Fibroblast of the aortic adventitia (primary cell): ENCODE results near the gene PIGN. TPM values are rescaled to one million over a fixed set of nuclear protein-coding genes. Genes with fewer than 3 reads are reported as not detected.

Source experiments
- DNase-seq: peaks from one replicate; pipeline ENCODE4 v3.0.0-alpha.2; 2010; ENCODE audit warnings: low read depth
- H3K4me3 ChIP-seq: 2 replicates; pipeline ENCODE4 v1.5.1; 2011; ENCODE audit warnings: low read depth, mild to moderate bottlenecking, control low read depth, low read length, moderate library complexity
- total RNA-seq: library from RNA; depleted of rRNA; stranded (reverse); fragments of >200 nt; gene quantifications from 2 replicates; pipeline ENCODE4 v1.2.3, GENCODE V29; 2012; ENCODE audit warnings: low replicate concordance
- TF ChIP-seq, protein P1 (sequence below): IDR thresholded peaks from 2 replicates; pipeline ENCODE4 v1.5.1; 2011; ENCODE audit warnings: mild to moderate bottlenecking, low read length, control low read depth, inconsistent platforms; ENCODE audit not compliant: insufficient read depth

PIGN gene
- total RNA-seq, 1 donor: 44.8 TPM

DNA sequence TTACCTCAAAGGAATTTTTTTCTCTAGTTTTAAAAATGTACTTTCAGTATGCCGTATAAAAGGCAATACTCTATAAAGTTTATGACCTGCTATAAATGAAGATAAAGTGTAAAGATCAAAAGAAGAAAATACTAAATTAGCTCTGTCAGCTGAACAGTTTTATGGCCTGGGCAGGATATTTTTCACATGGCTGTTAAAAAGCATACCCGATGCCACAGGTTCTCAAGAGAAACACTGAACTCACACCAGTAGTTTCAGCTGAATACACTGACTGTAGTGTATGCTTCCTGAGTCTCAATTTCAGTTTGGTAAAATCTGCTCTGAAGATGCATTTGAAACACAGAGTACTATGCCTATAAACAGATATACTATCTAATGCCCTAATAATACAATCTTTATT, 126.0 kb downstream of the PIGN start:
- TF ChIP-seq, protein P1, sequence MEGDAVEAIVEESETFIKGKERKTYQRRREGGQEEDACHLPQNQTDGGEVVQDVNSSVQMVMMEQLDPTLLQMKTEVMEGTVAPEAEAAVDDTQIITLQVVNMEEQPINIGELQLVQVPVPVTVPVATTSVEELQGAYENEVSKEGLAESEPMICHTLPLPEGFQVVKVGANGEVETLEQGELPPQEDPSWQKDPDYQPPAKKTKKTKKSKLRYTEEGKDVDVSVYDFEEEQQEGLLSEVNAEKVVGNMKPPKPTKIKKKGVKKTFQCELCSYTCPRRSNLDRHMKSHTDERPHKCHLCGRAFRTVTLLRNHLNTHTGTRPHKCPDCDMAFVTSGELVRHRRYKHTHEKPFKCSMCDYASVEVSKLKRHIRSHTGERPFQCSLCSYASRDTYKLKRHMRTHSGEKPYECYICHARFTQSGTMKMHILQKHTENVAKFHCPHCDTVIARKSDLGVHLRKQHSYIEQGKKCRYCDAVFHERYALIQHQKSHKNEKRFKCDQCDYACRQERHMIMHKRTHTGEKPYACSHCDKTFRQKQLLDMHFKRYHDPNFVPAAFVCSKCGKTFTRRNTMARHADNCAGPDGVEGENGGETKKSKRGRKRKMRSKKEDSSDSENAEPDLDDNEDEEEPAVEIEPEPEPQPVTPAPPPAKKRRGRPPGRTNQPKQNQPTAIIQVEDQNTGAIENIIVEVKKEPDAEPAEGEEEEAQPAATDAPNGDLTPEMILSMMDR: no peak
- no peak overlapping the region for H3K4me3 ChIP-seq
- no peak for DNase-seq

DNA sequence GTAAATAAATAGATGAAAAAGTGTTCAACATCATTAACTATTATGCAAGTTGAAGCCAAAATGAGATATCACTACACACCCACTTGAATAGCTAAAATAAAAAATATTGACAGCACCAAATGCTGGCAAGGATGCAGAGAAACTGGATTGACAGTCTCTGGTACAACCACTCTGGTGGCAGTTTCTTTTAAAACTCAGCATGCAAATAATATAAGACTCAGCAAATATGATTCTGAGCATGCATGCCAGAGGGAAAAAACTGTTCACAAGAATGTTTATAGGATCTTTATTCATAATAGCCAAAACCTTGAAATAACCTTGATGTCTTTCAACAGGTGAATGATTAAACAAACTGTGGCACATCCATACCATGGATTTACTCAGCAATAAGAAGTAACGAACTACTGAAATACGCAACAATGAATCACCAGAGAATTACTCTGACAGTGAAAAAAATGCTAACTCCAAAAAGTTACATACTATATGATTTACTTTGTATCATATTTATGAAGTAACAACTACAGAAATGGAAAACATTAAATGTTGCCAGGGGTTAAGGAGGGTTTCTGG, 131.8 kb downstream of the PIGN start:
- H3K4me3 ChIP-seq: no peak overlapping the region
- TF ChIP-seq, protein P1: no peak
- DNase-seq: no peak

DNA sequence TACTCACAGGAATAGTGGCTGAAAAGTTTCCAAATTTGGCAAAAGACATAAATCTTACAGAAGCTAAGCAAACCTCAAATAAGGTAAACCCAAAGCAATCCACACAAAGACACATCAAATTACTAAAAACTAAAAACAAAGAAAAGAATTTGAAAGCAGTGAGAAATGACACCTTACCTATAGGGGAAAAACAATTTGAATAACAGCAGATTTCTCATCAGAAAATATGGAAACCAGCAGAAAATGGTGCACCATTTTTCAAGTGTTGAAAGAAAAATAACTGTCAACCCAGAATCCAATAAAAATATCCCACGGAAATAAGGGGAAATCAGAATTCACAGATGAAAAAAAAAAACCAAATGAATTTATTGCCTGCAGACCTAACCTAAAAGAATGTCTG, 138.6 kb downstream of the PIGN start:
- TF ChIP-seq, protein P1: no peak
- DNase-seq: no peak
- no peak overlapping the region for H3K4me3 ChIP-seq

DNA sequence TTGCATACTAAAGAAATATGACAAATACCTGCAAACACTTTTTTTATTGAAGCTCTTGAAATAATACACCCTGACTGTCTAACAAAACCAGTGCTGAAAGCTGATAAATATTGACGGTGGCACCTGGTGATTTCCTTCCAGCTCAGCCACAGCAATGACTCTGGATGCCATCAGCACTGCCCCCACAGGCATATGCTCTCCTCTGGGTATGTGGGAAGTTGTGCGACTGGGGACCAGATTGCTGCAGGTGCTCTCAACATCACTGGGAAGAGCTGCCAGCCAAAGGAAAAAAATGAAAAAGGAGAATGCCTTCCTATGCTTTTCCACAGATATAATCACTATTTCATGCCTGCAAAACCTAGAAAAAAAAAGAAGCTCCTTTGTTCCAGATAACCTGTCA, 141.5 kb downstream of the PIGN start:
- no peak overlapping the region for H3K4me3 ChIP-seq
- no peak for DNase-seq
- TF ChIP-seq, protein P1: no peak

DNA sequence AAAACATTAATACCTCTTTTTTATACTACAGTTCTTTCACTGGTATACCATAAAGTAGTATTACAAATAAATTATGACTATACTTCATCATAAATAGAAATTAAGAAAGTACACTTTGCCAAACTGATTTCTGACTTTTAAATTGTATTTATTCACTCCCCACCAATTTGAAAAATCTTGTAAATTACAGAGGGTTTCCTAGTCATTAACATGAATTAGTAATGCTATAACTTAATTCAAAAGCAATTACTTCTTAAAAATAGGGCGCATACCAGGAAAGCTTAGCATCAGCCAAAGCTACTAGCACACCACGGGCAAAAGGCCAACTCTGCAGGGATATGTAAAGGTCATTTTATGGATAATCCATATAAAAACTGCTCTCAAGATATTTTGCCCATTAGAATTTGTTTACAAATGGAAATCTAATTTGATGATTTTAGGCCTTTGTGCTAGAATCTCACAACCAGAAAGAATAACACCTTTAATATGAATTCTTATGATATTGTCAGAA, 142.3 kb downstream of the PIGN start:
- TF ChIP-seq, protein P1: no peak
- peak; percentile 7 for DNase-seq
- H3K4me3 ChIP-seq: no peak overlapping the region

DNA sequence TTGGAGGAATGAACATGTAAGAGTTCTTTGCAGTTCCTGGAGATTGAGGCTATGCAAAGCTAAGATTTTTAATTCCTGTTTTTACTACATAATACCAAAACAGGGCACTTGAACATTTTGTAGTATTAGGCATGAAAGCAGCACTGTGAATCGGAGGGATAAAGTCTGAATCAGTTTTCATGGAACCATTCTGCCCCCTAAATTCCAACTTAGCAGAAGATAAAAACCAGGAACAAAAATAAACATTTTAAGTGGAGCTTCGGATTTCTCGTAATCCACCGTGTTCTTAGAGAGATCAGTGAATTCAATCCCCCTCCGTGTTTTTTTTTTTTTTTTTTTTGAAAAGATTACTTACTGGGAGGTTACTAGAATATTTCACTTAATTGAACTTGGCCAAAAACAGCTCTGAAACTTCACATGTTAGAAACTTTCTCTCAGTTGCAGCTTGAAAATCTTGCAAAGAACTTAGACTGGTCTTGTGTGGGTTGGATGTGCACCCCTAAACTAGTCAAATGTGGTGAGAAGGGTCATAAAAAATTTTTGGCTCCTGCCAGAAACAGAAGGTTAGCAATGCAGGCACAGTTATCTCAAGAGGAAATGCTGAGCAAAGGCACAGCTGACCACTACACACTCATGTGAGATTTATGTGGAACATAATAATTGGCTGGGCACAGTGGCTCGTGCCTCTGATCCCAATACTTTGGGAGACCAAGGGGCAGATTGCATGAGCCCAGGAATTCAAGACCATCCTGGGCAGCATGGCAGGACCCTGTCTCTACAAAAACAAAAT, 148.7 kb downstream of the PIGN start:
- TF ChIP-seq, protein P1: no peak
- H3K4me3 ChIP-seq: no peak overlapping the region
- DNase-seq: peak; percentile 74
